Coronary artery (tissue), 2 donors: Measurements from ENCODE around the gene RAB9B.

Source experiments
- DNase-seq: peaks from one replicate; pipeline ENCODE4 v3.0.0-alpha.2; 2017; ENCODE audit warnings: low spot score
- H3K27ac ChIP-seq, 2 donors: fragments of 200-600 bp; sonication (generic); one replicate each; pipeline ENCODE4 v1.5.1; 2016 to 2019
- H3K4me3 ChIP-seq: fragments of 200-600 bp; sonication (generic); 2 replicates; pipeline ENCODE4 v1.5.1; 2016; ENCODE audit warnings: mild to moderate bottlenecking, moderate library complexity
- CTCF ChIP-seq: fragments of 200-600 bp; sonication (generic); IDR thresholded peaks from one replicate; pipeline ENCODE4 v1.5.1; 2019; ENCODE audit warnings: antibody characterized with exemption

Gene RAB9B

GRCh38 chrX:103861200-103861599, 29.1 kb upstream of the RAB9B start:
- no peak overlapping the region for H3K27ac ChIP-seq
- TF ChIP-seq CTCF, result no peak
- H3K4me3 ChIP-seq, result no peak overlapping the region

GRCh38 chrX:103849558-103849957, 17.5 kb upstream of the RAB9B start:
- no peak for DNase-seq
- H3K27ac ChIP-seq, result no peak overlapping the region
- TF ChIP-seq CTCF, result no peak
- no peak overlapping the region for H3K4me3 ChIP-seq

More at GRCh38 chrX:103861200-103861599, 29.1 kb upstream of the RAB9B start:
- no peak for DNase-seq

GRCh38 chrX:103847174-103847870, 15.3 kb upstream of the RAB9B start:
- TF ChIP-seq CTCF, result no peak
- no peak for DNase-seq
- H3K27ac ChIP-seq, result no peak overlapping the region
- H3K4me3 ChIP-seq, result no peak overlapping the region

DNA sequence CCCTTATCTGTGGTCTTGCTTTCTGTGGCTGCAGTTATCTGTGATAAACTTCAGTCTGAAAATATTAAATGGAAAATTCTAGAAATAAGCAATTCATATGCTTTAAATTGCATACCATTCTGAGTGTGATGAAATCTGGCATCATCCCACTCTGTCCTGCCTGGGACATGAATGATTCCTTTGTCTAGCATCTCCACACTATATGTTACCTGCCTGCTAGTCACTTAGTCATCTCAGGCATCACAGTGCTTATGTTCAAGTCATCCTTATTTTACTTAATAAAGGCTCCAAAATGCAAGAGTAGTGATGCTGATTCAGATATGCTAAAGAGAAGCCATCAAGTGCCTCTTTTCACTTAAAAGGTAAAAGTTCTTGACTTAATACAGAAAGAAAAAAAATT, 14.3 kb upstream of the RAB9B start:
- no peak for DNase-seq
- Histone ChIP-seq H3K27ac (no peak overlapping the region), H3K4me3 (no peak overlapping the region)
- no peak for TF ChIP-seq CTCF

- no peak for TF ChIP-seq CTCF
- no peak overlapping the region for H3K27ac ChIP-seq
- DNase-seq, result no peak
Observed at GRCh38 chrX:103845165-103845653, 13.2 kb upstream of the RAB9B start.

GRCh38 chrX:103839404-103839803, 7.3 kb upstream of the RAB9B start:
- Histone ChIP-seq H3K27ac (no peak overlapping the region), H3K4me3 (no peak overlapping the region)
- no peak for TF ChIP-seq CTCF
- DNase-seq, result no peak

More at GRCh38 chrX:103845165-103845653, 13.2 kb upstream of the RAB9B start:
- H3K4me3 ChIP-seq, result no peak overlapping the region

DNA sequence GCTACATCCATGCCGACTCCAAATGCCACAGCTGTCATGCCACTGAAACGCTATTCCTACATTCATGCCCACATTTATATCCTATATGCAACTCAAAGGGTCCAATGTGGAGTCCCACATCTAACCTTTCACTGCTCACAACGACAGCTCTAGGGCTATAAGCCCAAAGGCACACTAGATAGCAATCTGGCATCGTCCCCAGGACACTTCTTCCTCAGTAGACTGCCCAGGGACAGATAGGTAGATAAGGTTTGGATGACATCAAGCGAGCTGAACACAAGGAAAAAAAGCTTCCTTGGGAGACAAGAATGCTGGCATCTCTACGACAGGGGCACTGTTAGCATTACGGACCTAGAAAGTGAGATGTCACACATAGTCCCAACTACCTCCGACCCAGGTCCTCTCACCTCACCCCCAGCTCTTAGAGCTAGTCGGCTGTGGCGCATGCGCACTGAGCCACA, 685 bp downstream of the RAB9B start:
- TF ChIP-seq CTCF, result no peak
- no peak for DNase-seq
- Histone ChIP-seq H3K4me3 (peak overlapping the region; percentile 77), H3K27ac (peak overlapping the region; percentile 82 to 88)
